ENCODE measurements around the gene SKP2. TPM values are rescaled to one million over a fixed set of nuclear protein-coding genes. Genes with fewer than 3 reads are reported as not detected.
A peak's percentile ranks its signal among the peaks of the same experiment; 100 is the strongest.
"Not testable (repeated sequence)": the region's sequence is repeated elsewhere in the genome, so short reads cannot be mapped to it uniquely, and the experiment has no call there.

Gene SKP2
- total and polyA plus RNA-seq, 2 experiments from 2014 or later: 64.6 to 103 TPM

DNA sequence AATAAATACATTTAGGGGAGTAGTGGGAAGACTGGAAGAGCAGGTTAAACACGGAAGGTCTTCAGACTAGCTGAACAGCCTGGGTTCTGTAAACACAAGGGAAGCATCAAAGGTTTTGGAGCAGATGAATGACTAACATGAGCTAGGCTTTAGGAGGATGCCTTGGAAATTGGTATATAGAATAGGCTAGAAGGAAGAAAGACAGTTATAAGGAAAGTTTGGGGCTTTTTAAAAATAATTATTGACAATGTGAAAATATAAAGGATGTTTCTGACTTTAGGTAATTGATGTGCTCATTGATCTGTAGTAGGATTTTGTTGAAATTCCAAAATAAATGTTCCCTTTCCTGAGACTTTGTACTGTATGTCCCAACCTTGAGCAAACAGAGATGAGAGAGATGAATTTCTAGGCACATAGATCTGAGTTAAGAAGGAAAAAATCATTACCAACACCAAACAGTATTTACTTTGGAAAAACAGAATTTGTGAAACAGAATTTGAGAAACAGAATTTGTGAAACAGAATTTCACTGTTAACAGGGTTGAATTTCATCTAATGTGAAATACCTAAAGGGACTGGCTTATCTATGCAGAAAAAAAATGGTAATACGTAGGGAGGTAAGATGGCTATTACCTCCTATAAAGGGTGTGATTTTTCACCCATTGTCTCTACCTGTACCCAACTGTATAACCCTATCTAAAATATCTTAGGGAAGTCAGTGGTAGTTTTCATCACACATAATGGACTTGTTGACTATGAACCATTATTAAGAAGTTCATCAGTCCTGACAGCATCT lies 28.8 kb downstream of the SKP2 start:
- TF ChIP-seq CTCF (IDR thresholded peaks at IDR 0.05; ENCODE audit: poor library complexity) (no peak), EZH2 (IDR thresholded peaks at IDR 0.05; ENCODE audit: borderline replicate concordance) (no peak), EZH2phosphoT487 (IDR thresholded peaks at IDR 0.05; ENCODE audit: low read depth, severe bottlenecking, unreplicated experiment) (no peak)
- no peaks in the 10 kb centered on the region for H3K27me3 ChIP-seq
- no peaks in the 10 kb centered on the region for H3K4me1 ChIP-seq (ENCODE audit: insufficient read depth)
- no peaks in the 10 kb centered on the region for H3K79me2 ChIP-seq
- H4K20me1 ChIP-seq (ENCODE audit: insufficient read depth, poor library complexity, severe bottlenecking): no peaks in the 10 kb centered on the region
- H3K4me2 ChIP-seq: no peak overlapping the region
- DNase-seq (ENCODE audit: low spot score): no peak
- 65% methylated on average over 2 of the region's 2 CpGs for WGBS (ENCODE audit: low lambda C conversion rate, missing lambda C conversion rate)
- H3K36me3 ChIP-seq (replicated peaks; ENCODE audit: insufficient read depth, low read depth): no peaks in the 10 kb centered on the region
- no peaks in the 10 kb centered on the region for H3K9me3 ChIP-seq (ENCODE audit: low read depth)
- no peak overlapping the region for H3K4me3 ChIP-seq
- peaks cover 4% of the 10 kb centered on the region for H3K9me2 ChIP-seq (replicated peaks; ENCODE audit: insufficient read depth)
- H2AFZ ChIP-seq: no peak overlapping the region
- H3K27ac ChIP-seq: peak overlapping the region; percentile 35

GRCh38 chr5:36181774-36182173 lies 29.9 kb downstream of the SKP2 start:
- TF ChIP-seq CTCF (IDR thresholded peaks at IDR 0.05; ENCODE audit: poor library complexity) (no peak), EZH2 (IDR thresholded peaks at IDR 0.05; ENCODE audit: borderline replicate concordance) (no peak), EZH2phosphoT487 (IDR thresholded peaks at IDR 0.05; ENCODE audit: low read depth, severe bottlenecking, unreplicated experiment) (no peak)
- Histone ChIP-seq H3K9me2 (replicated peaks; ENCODE audit: insufficient read depth) (peaks cover 4% of the 10 kb centered on the region), H3K27me3 (no peaks in the 10 kb centered on the region), H3K79me2 (no peaks in the 10 kb centered on the region), H3K27ac (no peak overlapping the region), H3K36me3 (replicated peaks; ENCODE audit: insufficient read depth, low read depth) (no peaks in the 10 kb centered on the region), H2AFZ (no peak overlapping the region), H3K9me3 (ENCODE audit: low read depth) (no peaks in the 10 kb centered on the region), H3K4me2 (no peak overlapping the region), H4K20me1 (ENCODE audit: insufficient read depth, poor library complexity, severe bottlenecking) (no peaks in the 10 kb centered on the region), H3K4me1 (ENCODE audit: insufficient read depth) (no peaks in the 10 kb centered on the region), H3K4me3 (no peak overlapping the region)
- 96% methylated on average over 2 of the region's 2 CpGs for WGBS (ENCODE audit: low lambda C conversion rate, missing lambda C conversion rate)
- DNase-seq (ENCODE audit: low spot score): no peak

GRCh38 chr5:36184408-36184807 lies 32.5 kb downstream of the SKP2 start:
- H3K4me3 ChIP-seq; H3K9me3 ChIP-seq (ENCODE audit: low read depth); H3K27me3 ChIP-seq; H3K27ac ChIP-seq; H2AFZ ChIP-seq; H4K20me1 ChIP-seq (ENCODE audit: insufficient read depth, poor library complexity, severe bottlenecking); H3K36me3 ChIP-seq (replicated peaks; ENCODE audit: insufficient read depth, low read depth); DNase-seq (ENCODE audit: low spot score); H3K9me2 ChIP-seq (replicated peaks; ENCODE audit: insufficient read depth); H3K4me2 ChIP-seq; H3K79me2 ChIP-seq; H3K4me1 ChIP-seq (ENCODE audit: insufficient read depth): not testable (repeated sequence)
- 98% methylated on average over 3 of the region's 4 CpGs for WGBS (ENCODE audit: low lambda C conversion rate, missing lambda C conversion rate)

GRCh38 chr5:36193746-36194145 lies 41.8 kb downstream of the SKP2 start:
- Histone ChIP-seq H3K79me2 (no peaks in the 10 kb centered on the region), H3K36me3 (replicated peaks; ENCODE audit: insufficient read depth, low read depth) (no peaks in the 10 kb centered on the region), H3K9me3 (ENCODE audit: low read depth) (no peaks in the 10 kb centered on the region), H3K9me2 (replicated peaks; ENCODE audit: insufficient read depth) (no peaks in the 10 kb centered on the region), H3K27me3 (no peaks in the 10 kb centered on the region), H3K4me2 (no peak overlapping the region), H3K4me3 (no peak overlapping the region), H2AFZ (no peak overlapping the region), H4K20me1 (ENCODE audit: insufficient read depth, poor library complexity, severe bottlenecking) (no peaks in the 10 kb centered on the region), H3K27ac (no peak overlapping the region), H3K4me1 (ENCODE audit: insufficient read depth) (no peaks in the 10 kb centered on the region)
- no peak for TF ChIP-seq EZH2 (IDR thresholded peaks at IDR 0.05; ENCODE audit: borderline replicate concordance)
- DNase-seq (ENCODE audit: low spot score): no peak
- WGBS (ENCODE audit: low lambda C conversion rate, missing lambda C conversion rate): 91% methylated on average over 5 of the region's 5 CpGs

All from hepatocyte (in vitro differentiated cells).